ENCODE measurements around the gene WHAMM.

The WHAMM gene

GRCh38 chr15:82788496-82788895, 20.9 kb upstream of the WHAMM start:
- TF ChIP-seq CSRNP3 (CRISPR knock-in tag; IDR thresholded peaks at IDR 0.05) (no peak), TCF4 (CRISPR knock-in tag; IDR thresholded peaks at IDR 0.05; ENCODE audit: borderline replicate concordance) (no peak), ARNTL (CRISPR knock-in tag; IDR thresholded peaks at IDR 0.05; ENCODE audit: borderline replicate concordance, low read depth) (no peak), GLIS3 (CRISPR knock-in tag; IDR thresholded peaks at IDR 0.05) (no peak), PATZ1 (CRISPR knock-in tag; IDR thresholded peaks at IDR 0.05; ENCODE audit: borderline replicate concordance) (no peak), ZNF70 (CRISPR knock-in tag; IDR thresholded peaks at IDR 0.05) (no peak), ZNF565 (CRISPR knock-in tag; conservative IDR thresholded peaks at IDR 0.05; ENCODE audit: low read depth) (no peak)
- no peak for ATAC-seq

GRCh38 chr15:82789491-82789890, 19.9 kb upstream of the WHAMM start:
- ATAC-seq, result no peak
- TF ChIP-seq TCF4 (CRISPR knock-in tag; IDR thresholded peaks at IDR 0.05; ENCODE audit: borderline replicate concordance), result no peak
- TF ChIP-seq ZNF70 (CRISPR knock-in tag; IDR thresholded peaks at IDR 0.05), result no peak
- TF ChIP-seq ZNF565 (CRISPR knock-in tag; conservative IDR thresholded peaks at IDR 0.05; ENCODE audit: low read depth), result no peak
- no peak for TF ChIP-seq ISL1 (CRISPR knock-in tag; IDR thresholded peaks at IDR 0.05)
- TF ChIP-seq TSHZ2 (CRISPR knock-in tag; IDR thresholded peaks at IDR 0.05), result no peak
- no peak for TF ChIP-seq CSDC2 (CRISPR knock-in tag; IDR thresholded peaks at IDR 0.05)
- TF ChIP-seq TOX (CRISPR knock-in tag; IDR thresholded peaks at IDR 0.05; ENCODE audit: borderline replicate concordance), result no peak
- TF ChIP-seq PPARA (CRISPR knock-in tag; IDR thresholded peaks at IDR 0.05; ENCODE audit: borderline replicate concordance), result no peak
- no peak for TF ChIP-seq ZNF8 (CRISPR knock-in tag; IDR thresholded peaks at IDR 0.05)

GRCh38 chr15:82790321-82790720, 19.1 kb upstream of the WHAMM start:
- no peak for ATAC-seq
- TF ChIP-seq PPARA (CRISPR knock-in tag; IDR thresholded peaks at IDR 0.05; ENCODE audit: borderline replicate concordance) (no peak), ZNF565 (CRISPR knock-in tag; conservative IDR thresholded peaks at IDR 0.05; ENCODE audit: low read depth) (no peak), GLIS3 (CRISPR knock-in tag; IDR thresholded peaks at IDR 0.05) (no peak), RARB (CRISPR knock-in tag; IDR thresholded peaks at IDR 0.05) (no peak), ZNF70 (CRISPR knock-in tag; IDR thresholded peaks at IDR 0.05) (no peak), ZNF8 (CRISPR knock-in tag; IDR thresholded peaks at IDR 0.05) (no peak), OSR1 (CRISPR knock-in tag; IDR thresholded peaks at IDR 0.05) (no peak)

- TF ChIP-seq PATZ1 (CRISPR knock-in tag; IDR thresholded peaks at IDR 0.05; ENCODE audit: borderline replicate concordance), result no peak
- ATAC-seq, result no peak
Measured at GRCh38 chr15:82792068-82792467, 17.4 kb upstream of the WHAMM start.

- TF ChIP-seq CREB5 (CRISPR knock-in tag; IDR thresholded peaks at IDR 0.05; ENCODE audit: low read depth) (no peak), CSDC2 (CRISPR knock-in tag; IDR thresholded peaks at IDR 0.05) (no peak), ESRRG (CRISPR knock-in tag; IDR thresholded peaks at IDR 0.05) (no peak)
- no peak for ATAC-seq
Measured at GRCh38 chr15:82793737-82794136, 15.7 kb upstream of the WHAMM start.

All from SK-N-SH treated with all-trans-retinoic acid at 6 μM for 48 hours (cell line).